ENCODE data around the gene MYO7B.
"Not testable (repeated sequence)": the region's sequence is repeated elsewhere in the genome, so short reads cannot be mapped to it uniquely, and the experiment has no call there.

The MYO7B gene

DNA sequence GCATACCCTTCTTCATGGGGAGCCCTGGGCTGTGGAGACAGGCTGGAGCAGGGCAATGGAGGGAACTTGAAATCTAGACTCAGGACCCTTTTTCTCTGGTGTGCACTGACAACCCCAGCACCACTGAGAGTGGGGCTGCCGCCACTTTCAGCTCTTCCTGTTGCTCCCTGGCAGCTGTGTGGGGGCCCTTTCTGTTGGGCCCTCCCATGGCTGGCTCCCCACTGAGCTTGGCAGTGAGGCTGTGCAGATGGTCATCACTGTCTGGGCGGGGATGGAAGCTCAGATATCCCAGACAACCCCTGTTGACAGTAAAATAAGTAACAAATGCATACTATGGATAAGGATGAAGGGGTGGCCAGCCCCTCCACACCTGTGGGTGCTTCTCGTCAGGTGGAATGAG lies 6.7 kb downstream of the MYO7B start:
- no peaks in the 10 kb centered on the region for H3K27me3 ChIP-seq (ENCODE audit: insufficient read depth, poor library complexity, severe bottlenecking)
- no peaks in the 10 kb centered on the region for H3K9me3 ChIP-seq (ENCODE audit: severe bottlenecking)
- H3K27ac ChIP-seq (ENCODE audit: poor library complexity, severe bottlenecking), result no peak overlapping the region
- no peak overlapping the region for H3K4me3 ChIP-seq (ENCODE audit: severe bottlenecking)
- TF ChIP-seq, protein P1, sequence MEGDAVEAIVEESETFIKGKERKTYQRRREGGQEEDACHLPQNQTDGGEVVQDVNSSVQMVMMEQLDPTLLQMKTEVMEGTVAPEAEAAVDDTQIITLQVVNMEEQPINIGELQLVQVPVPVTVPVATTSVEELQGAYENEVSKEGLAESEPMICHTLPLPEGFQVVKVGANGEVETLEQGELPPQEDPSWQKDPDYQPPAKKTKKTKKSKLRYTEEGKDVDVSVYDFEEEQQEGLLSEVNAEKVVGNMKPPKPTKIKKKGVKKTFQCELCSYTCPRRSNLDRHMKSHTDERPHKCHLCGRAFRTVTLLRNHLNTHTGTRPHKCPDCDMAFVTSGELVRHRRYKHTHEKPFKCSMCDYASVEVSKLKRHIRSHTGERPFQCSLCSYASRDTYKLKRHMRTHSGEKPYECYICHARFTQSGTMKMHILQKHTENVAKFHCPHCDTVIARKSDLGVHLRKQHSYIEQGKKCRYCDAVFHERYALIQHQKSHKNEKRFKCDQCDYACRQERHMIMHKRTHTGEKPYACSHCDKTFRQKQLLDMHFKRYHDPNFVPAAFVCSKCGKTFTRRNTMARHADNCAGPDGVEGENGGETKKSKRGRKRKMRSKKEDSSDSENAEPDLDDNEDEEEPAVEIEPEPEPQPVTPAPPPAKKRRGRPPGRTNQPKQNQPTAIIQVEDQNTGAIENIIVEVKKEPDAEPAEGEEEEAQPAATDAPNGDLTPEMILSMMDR (IDR thresholded peaks at IDR 0.05; ENCODE audit: poor library complexity, severe bottlenecking), result no peak
- no peaks in the 10 kb centered on the region for H3K4me1 ChIP-seq (ENCODE audit: insufficient read depth, poor library complexity, severe bottlenecking)
- H3K36me3 ChIP-seq (ENCODE audit: low read depth), result no peaks in the 10 kb centered on the region
- ATAC-seq (ENCODE audit: low read depth), result no peak
- DNase-seq (ENCODE audit: low spot score), result no peak

DNA sequence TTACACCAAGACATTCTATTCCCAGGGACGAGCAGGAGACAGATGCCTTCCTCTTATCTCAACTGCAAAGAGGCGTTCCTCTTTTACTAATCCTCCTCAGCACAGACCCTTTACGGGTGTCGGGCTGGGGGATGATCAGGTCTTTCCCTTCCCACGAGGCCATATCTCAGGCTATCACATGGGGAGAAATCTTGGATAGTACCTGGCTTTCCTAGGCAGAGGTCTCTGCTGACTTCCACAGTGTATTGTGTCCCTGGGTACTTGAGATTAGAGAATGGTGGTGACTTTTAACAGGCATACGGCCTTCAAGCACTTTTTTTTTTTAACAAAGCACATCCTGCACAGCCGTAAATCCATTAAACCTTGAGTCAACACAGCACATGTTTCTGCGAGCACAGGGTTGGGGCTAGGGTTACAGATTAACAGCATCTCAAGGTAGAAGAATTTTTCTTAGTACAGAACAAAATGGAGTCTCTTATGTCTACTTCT lies 7.6 kb downstream of the MYO7B start:
- H3K4me1 ChIP-seq (ENCODE audit: insufficient read depth, poor library complexity, severe bottlenecking); H3K36me3 ChIP-seq (ENCODE audit: low read depth); H3K4me3 ChIP-seq (ENCODE audit: severe bottlenecking); H3K27me3 ChIP-seq (ENCODE audit: insufficient read depth, poor library complexity, severe bottlenecking); ATAC-seq (ENCODE audit: low read depth); DNase-seq (ENCODE audit: low spot score); H3K9me3 ChIP-seq (ENCODE audit: severe bottlenecking); H3K27ac ChIP-seq (ENCODE audit: poor library complexity, severe bottlenecking): not testable (repeated sequence)

DNA sequence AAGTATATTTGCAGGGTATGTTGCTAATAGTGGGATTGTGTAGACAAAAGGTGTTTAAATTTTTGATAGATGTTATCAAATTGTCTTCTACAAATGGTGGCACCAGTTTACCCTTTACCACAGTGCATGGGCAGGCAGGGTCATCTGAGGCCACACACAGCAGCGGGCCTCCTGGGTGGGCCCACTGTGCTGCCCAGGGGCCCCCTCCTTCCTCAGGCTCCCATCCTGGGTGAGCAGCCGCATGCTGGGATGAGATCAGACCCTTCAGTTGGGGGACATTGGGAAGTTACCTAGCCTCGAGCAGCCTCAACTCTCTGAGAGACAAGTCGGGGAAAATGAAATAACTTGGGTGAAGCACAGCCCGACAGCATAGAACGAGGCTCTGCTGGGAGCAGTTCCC lies 9.7 kb downstream of the MYO7B start:
- Histone ChIP-seq H3K9me3 (ENCODE audit: severe bottlenecking) (no peaks in the 10 kb centered on the region), H3K27ac (ENCODE audit: poor library complexity, severe bottlenecking) (no peak overlapping the region), H3K4me3 (ENCODE audit: severe bottlenecking) (no peak overlapping the region), H3K4me1 (ENCODE audit: insufficient read depth, poor library complexity, severe bottlenecking) (no peaks in the 10 kb centered on the region), H3K36me3 (ENCODE audit: low read depth) (no peaks in the 10 kb centered on the region), H3K27me3 (ENCODE audit: insufficient read depth, poor library complexity, severe bottlenecking) (no peaks in the 10 kb centered on the region)
- TF ChIP-seq, protein P1 (IDR thresholded peaks at IDR 0.05; ENCODE audit: poor library complexity, severe bottlenecking), result no peak
- ATAC-seq (ENCODE audit: low read depth) (no peak), DNase-seq (ENCODE audit: low spot score) (no peak)

DNA sequence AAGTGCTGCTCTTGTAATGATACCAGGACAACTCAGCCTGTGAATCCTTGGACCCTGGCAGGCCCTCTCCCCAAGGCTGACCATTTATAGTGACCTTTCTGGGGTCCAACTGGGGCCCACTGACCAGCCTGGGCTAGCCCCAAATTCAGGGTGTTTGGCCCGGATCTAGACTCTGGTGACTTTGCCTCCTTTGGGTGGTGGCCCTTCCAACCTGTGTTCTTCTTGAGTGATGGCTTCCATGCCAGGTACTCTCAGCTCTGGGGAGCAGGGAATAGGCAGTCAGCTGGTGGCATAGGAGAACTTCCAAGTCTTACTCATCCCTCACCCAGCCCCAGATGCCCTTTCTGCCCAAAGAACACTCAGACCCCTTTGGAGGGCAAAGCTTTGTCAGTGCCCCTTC lies 10.3 kb downstream of the MYO7B start:
- DNase-seq (ENCODE audit: low spot score), result no peak
- no peaks in the 10 kb centered on the region for H3K4me1 ChIP-seq (ENCODE audit: insufficient read depth, poor library complexity, severe bottlenecking)
- H3K27ac ChIP-seq (ENCODE audit: poor library complexity, severe bottlenecking), result no peak overlapping the region
- no peaks in the 10 kb centered on the region for H3K36me3 ChIP-seq (ENCODE audit: low read depth)
- TF ChIP-seq, protein P1 (IDR thresholded peaks at IDR 0.05; ENCODE audit: poor library complexity, severe bottlenecking), result no peak
- H3K9me3 ChIP-seq (ENCODE audit: severe bottlenecking), result no peaks in the 10 kb centered on the region
- no peak for ATAC-seq (ENCODE audit: low read depth)
- no peaks in the 10 kb centered on the region for H3K27me3 ChIP-seq (ENCODE audit: insufficient read depth, poor library complexity, severe bottlenecking)
- H3K4me3 ChIP-seq (ENCODE audit: severe bottlenecking), result no peak overlapping the region

DNA sequence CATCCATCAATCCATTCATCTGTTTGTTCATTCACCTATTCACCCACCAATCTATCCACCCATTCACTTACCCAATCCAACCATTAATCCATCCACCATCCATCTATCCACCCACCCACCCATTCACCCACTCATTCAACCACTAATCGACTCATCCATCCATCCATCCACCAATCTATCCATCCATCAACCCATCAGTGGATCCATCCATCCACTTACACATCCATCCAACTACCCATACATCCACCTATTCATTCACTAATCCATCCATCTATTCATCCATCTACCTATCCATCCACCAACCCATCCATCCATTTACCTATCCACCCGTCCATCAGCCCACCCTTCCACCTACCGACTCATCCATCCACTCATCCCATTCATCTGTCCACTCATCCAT lies 11.3 kb downstream of the MYO7B start:
- Histone ChIP-seq H3K36me3 (ENCODE audit: low read depth) (no peaks in the 10 kb centered on the region), H3K4me3 (ENCODE audit: severe bottlenecking) (no peak overlapping the region), H3K27me3 (ENCODE audit: insufficient read depth, poor library complexity, severe bottlenecking) (no peaks in the 10 kb centered on the region), H3K9me3 (ENCODE audit: severe bottlenecking) (no peaks in the 10 kb centered on the region), H3K27ac (ENCODE audit: poor library complexity, severe bottlenecking) (no peak overlapping the region), H3K4me1 (ENCODE audit: insufficient read depth, poor library complexity, severe bottlenecking) (no peaks in the 10 kb centered on the region)
- no peak for ATAC-seq (ENCODE audit: low read depth)
- TF ChIP-seq, protein P1 (IDR thresholded peaks at IDR 0.05; ENCODE audit: poor library complexity, severe bottlenecking), result no peak
- no peak for DNase-seq (ENCODE audit: low spot score)
